Subcutaneous adipose tissue (tissue), 4 donors: ENCODE measurements around the gene RNF144A. TPM values are rescaled to one million over a fixed set of nuclear protein-coding genes. Genes with fewer than 3 reads are reported as not detected.

Source experiments
- total RNA-seq, 4 donors: library from RNA; depleted of rRNA; stranded (reverse); fragments of >200 nt; gene quantifications; one replicate each; pipeline ENCODE4 v1.1.0, GENCODE V29; 2016
- TF ChIP-seq, protein P1 (sequence below): fragments of 450-650 bp; IDR thresholded peaks from one replicate; pipeline ENCODE4 v1.5.1; 2016; ENCODE audit warnings: low read depth, mild to moderate bottlenecking, control low read depth, antibody characterized with exemption, moderate library complexity

The RNF144A gene
- total RNA-seq, 4 donors from 2014 or later, result 12.2 to 45.8 (median 32.6) TPM

DNA sequence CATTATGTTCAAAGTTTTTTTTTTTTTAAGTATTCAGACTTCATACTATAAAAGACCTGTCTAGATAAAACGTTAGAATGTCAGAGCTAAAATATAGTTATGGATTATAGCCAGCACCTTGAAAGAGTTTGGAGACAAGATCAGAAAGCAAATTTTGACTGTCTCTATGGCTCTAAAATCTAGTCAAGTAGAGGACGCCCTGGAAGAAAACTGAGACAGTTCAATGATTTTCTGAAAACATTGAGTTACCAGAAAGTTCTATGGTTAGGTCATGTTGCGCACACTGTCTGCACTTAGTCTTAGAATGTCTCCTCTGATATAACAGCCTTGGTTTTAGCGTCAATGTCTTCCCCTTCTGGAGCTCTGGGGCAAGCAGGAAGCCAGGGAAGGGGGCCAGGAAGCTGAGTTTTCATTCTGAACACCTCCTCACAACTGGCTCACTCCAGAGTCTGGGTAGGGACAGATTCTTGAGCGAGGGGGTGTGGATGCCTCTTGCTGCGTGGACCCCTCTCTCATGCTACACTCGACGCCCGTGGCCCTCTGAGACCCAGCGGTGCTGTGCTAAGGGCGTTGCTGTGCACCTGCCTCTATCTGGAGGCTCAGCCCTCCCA lies 99.5 kb downstream of the RNF144A start:
- TF ChIP-seq, protein P1, sequence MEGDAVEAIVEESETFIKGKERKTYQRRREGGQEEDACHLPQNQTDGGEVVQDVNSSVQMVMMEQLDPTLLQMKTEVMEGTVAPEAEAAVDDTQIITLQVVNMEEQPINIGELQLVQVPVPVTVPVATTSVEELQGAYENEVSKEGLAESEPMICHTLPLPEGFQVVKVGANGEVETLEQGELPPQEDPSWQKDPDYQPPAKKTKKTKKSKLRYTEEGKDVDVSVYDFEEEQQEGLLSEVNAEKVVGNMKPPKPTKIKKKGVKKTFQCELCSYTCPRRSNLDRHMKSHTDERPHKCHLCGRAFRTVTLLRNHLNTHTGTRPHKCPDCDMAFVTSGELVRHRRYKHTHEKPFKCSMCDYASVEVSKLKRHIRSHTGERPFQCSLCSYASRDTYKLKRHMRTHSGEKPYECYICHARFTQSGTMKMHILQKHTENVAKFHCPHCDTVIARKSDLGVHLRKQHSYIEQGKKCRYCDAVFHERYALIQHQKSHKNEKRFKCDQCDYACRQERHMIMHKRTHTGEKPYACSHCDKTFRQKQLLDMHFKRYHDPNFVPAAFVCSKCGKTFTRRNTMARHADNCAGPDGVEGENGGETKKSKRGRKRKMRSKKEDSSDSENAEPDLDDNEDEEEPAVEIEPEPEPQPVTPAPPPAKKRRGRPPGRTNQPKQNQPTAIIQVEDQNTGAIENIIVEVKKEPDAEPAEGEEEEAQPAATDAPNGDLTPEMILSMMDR, result no peak

DNA sequence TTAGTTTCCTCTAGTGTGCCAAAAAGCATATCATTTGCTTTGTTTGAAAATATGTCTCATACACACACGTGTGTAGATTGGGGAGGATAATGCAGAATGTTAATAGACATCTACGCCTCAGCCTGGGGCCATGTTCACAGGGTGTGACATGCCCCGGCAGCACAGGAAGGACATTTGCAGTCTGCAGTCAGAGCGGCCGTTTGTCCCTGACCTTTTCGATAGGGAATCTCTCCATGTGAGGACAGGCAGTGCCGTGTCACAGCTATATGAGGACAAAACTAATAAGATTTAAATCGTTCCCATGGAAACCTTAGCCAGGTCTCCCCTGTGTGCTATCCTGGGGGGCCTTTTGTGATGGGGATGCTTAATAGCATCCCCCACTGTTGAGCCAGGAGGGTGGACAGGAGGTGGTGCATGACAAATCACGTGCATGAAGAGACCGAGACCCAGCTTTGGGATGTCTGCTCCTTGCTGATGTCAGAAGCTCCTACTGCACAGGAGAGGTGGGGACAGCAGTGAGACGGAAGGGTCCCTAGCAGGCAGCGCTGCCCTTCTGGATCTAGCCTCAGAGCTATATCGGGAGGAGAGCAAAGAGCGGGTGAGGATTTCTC lies 100.6 kb downstream of the RNF144A start:
- TF ChIP-seq, protein P1, result no peak

DNA sequence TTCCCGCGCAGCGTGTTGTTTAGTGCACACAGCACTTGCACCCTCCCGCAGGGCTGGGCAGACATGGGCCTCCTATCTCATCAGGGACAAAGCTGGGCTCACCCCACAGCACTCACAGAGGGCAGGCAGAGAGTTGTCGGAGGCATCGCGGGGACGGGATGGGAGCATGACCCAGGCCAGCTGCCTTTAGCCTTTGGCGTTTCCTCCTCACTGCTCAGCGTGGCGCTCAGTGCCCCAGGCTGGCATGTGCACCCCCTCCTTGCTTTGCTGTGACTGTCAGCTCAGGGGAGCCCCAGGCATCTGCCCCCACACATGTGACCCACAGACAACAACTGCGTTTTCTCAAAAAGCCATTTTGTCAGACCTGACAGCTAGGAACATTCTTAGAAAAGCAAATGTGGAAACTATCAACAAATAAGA lies 101.1 kb downstream of the RNF144A start:
- TF ChIP-seq, protein P1, result no peak

DNA sequence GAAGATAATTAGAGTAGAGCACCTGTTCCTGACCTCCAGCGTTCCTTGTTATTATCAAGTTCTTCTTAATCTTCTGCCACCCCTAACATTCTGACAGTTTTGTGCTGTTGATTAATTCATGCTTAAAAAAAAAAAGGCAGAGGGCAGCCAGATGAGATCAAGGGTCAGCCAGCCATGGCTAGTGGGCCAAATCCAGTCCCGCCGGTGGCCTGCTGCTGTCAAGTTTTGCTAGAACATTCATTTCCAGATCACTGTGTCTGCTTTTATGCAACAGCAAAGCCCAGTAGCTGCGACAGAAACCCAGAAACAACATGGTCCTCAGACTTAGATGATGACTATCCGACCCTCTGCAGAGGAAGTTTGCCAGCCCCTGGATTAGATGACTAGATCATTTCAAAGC lies 101.6 kb downstream of the RNF144A start:
- TF ChIP-seq, protein P1, result no peak

DNA sequence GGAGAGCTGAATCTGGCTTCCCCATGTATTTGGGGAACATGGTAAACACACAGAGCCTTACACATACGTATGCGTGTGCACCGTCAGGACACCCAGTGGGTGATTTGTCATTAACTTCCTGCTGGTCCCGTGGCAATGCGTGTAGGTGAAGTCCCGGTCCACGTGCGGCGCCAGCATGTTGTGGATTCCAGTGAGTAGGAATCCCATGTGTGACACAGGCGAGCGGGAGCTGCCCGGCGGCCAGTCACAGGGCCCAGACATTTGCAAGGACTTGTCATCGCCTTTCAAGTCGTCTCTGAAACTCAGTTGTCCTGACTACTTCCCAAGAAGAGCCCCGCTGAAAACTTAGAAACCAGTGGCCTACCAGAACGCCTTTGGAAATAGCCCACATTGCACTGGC lies 102.0 kb downstream of the RNF144A start:
- TF ChIP-seq, protein P1, result no peak

DNA sequence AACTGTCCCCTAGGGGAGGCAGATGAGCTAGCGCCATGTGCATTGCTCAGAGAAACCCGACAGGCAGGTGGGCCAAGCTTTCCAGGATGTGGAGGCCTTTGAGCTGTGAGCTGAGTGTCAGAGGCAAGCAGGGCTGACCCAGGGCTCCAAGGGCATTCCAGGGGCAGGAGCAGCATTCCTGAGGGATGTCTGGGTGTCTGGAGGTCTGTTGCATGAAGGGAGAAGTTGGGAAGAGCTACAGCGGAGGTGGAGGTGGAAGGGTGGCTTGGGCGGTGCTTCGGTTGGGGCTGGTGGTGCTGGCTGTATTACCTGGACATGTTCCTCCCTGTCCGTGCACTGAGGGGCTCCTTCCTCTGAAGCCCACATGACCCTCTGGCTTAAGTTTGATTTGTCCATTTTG lies 102.8 kb downstream of the RNF144A start:
- TF ChIP-seq, protein P1, result no peak

DNA sequence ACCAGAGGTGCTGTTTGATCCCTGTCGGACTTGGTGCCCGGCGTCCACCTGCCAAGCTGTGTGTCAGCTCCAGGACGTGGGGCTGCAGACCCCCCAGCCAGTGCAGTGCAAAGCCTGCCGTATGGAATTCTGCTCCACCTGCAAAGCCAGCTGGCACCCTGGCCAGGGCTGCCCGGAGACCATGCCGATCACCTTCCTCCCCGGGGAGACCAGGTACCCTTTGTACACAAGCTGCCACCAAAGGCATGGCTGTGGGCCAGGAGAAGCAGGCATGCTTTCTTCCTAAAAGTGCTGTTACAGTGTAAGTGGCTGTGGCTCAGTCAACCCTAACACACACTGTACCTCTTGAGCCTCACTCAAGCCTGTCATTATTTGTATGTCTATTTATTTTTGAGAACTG lies 103.3 kb downstream of the RNF144A start:
- TF ChIP-seq, protein P1, result no peak
